ENCODE results near the gene UBA5. TPM values are rescaled to one million over a fixed set of nuclear protein-coding genes. Genes with fewer than 3 reads are reported as not detected.

Gene UBA5
- total RNA-seq, 1 donor from 2014 or later = 43.0 TPM

DNA sequence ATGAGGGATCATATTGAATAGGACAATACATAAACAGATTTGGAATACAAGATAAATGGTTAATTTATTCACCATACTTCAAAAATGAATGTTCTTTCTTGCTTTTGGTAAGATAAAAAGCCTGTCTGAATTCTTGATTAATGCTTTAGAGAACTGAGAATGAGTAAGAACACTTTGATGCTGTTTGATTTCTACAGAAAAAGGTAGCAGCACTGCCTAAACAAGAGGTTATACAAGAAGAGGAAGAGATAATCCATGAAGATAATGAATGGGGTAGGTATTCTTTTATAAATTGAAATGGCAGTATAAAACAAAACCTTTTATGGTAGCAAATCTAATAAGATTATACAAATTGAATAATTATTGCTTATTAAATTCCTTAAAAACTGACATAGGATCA, 15.3 kb downstream of the UBA5 start:
- DNase-seq = no peak
- H3K4me3 Mint-ChIP-seq (ENCODE audit: unreplicated experiment) = no peak overlapping the region
- TF ChIP-seq, protein P1, sequence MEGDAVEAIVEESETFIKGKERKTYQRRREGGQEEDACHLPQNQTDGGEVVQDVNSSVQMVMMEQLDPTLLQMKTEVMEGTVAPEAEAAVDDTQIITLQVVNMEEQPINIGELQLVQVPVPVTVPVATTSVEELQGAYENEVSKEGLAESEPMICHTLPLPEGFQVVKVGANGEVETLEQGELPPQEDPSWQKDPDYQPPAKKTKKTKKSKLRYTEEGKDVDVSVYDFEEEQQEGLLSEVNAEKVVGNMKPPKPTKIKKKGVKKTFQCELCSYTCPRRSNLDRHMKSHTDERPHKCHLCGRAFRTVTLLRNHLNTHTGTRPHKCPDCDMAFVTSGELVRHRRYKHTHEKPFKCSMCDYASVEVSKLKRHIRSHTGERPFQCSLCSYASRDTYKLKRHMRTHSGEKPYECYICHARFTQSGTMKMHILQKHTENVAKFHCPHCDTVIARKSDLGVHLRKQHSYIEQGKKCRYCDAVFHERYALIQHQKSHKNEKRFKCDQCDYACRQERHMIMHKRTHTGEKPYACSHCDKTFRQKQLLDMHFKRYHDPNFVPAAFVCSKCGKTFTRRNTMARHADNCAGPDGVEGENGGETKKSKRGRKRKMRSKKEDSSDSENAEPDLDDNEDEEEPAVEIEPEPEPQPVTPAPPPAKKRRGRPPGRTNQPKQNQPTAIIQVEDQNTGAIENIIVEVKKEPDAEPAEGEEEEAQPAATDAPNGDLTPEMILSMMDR (IDR thresholded peaks at IDR 0.05; ENCODE audit: partially characterized antibody, unreplicated experiment) = no peak
- no peak overlapping the region for H3K27ac Mint-ChIP-seq (ENCODE audit: unreplicated experiment)
- no peaks in the 10 kb centered on the region for H3K9me3 Mint-ChIP-seq (ENCODE audit: unreplicated experiment)
- no peaks in the 10 kb centered on the region for H3K27me3 Mint-ChIP-seq (ENCODE audit: unreplicated experiment)
- H3K36me3 Mint-ChIP-seq (ENCODE audit: unreplicated experiment) = no peaks in the 10 kb centered on the region
- H3K4me1 Mint-ChIP-seq (ENCODE audit: low read depth, unreplicated experiment) = no peaks in the 10 kb centered on the region

DNA sequence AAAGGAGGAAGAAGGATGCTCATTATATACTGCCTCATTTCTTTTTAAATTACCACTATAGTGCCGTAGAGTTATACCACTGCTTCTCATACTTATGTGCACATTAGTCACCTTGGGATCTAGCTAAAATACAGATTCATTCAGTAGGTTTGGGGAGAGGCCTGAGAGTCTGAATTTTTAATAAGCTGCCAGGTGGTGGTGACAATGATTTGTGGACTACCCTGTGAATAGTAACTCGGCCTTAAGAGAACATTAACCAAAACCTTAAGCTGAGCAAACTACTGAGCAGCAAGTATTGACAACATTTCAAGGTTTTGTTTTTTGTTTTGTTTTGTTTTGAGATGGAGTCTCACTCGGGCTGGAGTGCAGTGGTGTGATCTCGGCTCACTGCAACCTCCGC, 19.8 kb downstream of the UBA5 start:
- Mint-ChIP-seq H3K4me3 (ENCODE audit: unreplicated experiment) (no peak overlapping the region), H3K27ac (ENCODE audit: unreplicated experiment) (no peak overlapping the region), H3K27me3 (ENCODE audit: unreplicated experiment) (no peaks in the 10 kb centered on the region), H3K36me3 (ENCODE audit: unreplicated experiment) (no peaks in the 10 kb centered on the region), H3K4me1 (ENCODE audit: low read depth, unreplicated experiment) (peaks cover 2% of the 10 kb centered on the region), H3K9me3 (ENCODE audit: unreplicated experiment) (no peaks in the 10 kb centered on the region)
- TF ChIP-seq, protein P1 (IDR thresholded peaks at IDR 0.05; ENCODE audit: partially characterized antibody, unreplicated experiment) = no peak
- DNase-seq = no peak

DNA sequence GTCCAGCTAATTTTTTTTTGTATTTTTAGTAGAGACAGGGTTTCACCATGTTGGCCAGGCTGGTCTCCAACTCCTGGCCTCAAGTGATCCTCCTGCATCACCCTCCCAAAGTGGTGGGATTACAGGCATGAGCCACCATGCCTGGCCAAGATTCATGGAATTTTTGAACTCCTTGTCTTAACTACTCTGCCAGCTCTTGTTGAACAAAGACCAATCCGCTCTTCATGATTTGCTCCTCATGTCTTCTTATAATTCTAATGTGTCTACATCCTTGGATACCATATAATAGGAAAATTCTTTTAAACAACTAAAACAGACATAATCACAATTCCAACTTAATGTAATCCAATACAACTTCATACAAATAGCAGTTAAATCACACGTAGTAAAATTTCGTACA, 21.3 kb downstream of the UBA5 start:
- H3K36me3 Mint-ChIP-seq (ENCODE audit: unreplicated experiment) = no peaks in the 10 kb centered on the region

DNA sequence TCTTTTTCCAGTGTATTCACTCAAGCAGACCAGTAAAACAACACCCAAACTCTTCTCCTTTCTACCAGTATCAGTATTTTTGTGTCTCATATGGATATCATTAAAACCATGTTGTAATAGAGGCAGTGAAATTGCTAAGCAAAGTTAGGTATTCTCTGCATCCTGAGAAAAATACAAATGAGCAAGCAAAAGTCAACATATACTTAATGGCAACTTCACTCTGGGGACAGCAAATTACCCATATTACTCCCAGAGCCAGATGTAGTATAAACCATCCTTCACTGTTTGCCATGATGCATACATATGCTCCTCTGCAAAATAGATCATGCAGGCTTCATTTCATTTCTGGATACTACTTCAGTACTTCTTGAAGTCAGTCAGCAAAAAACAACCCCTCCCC, 22.1 kb downstream of the UBA5 start:
- peaks cover 2% of the 10 kb centered on the region for H3K4me1 Mint-ChIP-seq (ENCODE audit: low read depth, unreplicated experiment)
- TF ChIP-seq, protein P1 (IDR thresholded peaks at IDR 0.05; ENCODE audit: partially characterized antibody, unreplicated experiment) = no peak
- H3K9me3 Mint-ChIP-seq (ENCODE audit: unreplicated experiment) = no peaks in the 10 kb centered on the region
- H3K36me3 Mint-ChIP-seq (ENCODE audit: unreplicated experiment) = no peaks in the 10 kb centered on the region
- no peaks in the 10 kb centered on the region for H3K27me3 Mint-ChIP-seq (ENCODE audit: unreplicated experiment)
- H3K27ac Mint-ChIP-seq (ENCODE audit: unreplicated experiment) = peak overlapping the region; percentile 31
- no peak for DNase-seq
- H3K4me3 Mint-ChIP-seq (ENCODE audit: unreplicated experiment) = no peak overlapping the region

More for the DNA sequence above, 21.3 kb downstream of the UBA5 start:
- H3K27ac Mint-ChIP-seq (ENCODE audit: unreplicated experiment) = no peak overlapping the region
- H3K4me3 Mint-ChIP-seq (ENCODE audit: unreplicated experiment) = no peak overlapping the region
- H3K9me3 Mint-ChIP-seq (ENCODE audit: unreplicated experiment) = no peaks in the 10 kb centered on the region
- TF ChIP-seq, protein P1 (IDR thresholded peaks at IDR 0.05; ENCODE audit: partially characterized antibody, unreplicated experiment) = no peak
- peaks cover 2% of the 10 kb centered on the region for H3K4me1 Mint-ChIP-seq (ENCODE audit: low read depth, unreplicated experiment)
- no peaks in the 10 kb centered on the region for H3K27me3 Mint-ChIP-seq (ENCODE audit: unreplicated experiment)
- DNase-seq = no peak

DNA sequence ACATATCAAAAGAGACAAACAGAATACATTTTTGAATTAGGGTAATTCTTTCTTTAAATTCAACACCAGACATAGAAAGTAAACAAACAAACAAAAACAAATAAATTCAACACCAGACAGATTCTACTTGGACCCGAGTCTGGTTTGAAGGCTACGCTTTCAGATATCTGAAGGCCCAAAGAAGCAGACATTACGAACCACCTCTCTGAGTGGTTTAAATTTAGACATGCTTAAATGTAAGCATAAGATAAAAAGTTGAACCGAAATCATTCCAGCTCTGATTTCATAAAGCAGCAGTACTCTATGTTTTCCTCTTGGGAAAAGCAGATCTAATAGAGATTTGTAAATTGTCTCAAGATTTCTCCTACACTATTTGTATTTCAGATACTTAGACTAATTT, 29.9 kb downstream of the UBA5 start:
- Mint-ChIP-seq H3K27ac (ENCODE audit: unreplicated experiment) (no peak overlapping the region), H3K36me3 (ENCODE audit: unreplicated experiment) (no peaks in the 10 kb centered on the region), H3K27me3 (ENCODE audit: unreplicated experiment) (no peaks in the 10 kb centered on the region), H3K4me3 (ENCODE audit: unreplicated experiment) (no peak overlapping the region), H3K4me1 (ENCODE audit: low read depth, unreplicated experiment) (no peaks in the 10 kb centered on the region), H3K9me3 (ENCODE audit: unreplicated experiment) (no peaks in the 10 kb centered on the region)
- DNase-seq = no peak
- TF ChIP-seq, protein P1 (IDR thresholded peaks at IDR 0.05; ENCODE audit: partially characterized antibody, unreplicated experiment) = no peak
